SU-DHL-6 (cell line): ENCODE measurements around the gene IGFBPL1.

Experiments
- EZH2phosphoT487 ChIP-seq: fragments of 200-600 bp; sonication (generic), shearing (Covaris generic); conservative IDR thresholded peaks from 2 replicates; pipeline ENCODE4 v1.6.1; 2018; ENCODE audit warnings: mild to moderate bottlenecking, antibody characterized with exemption, low read length, moderate library complexity, mixed read lengths
- TF ChIP-seq, protein P1 (sequence below): fragments of 200-600 bp; sonication (generic); IDR thresholded peaks from one replicate; pipeline ENCODE4 v1.5.1; 2017; ENCODE audit warnings: antibody characterized with exemption, mild to moderate bottlenecking, low read length, moderate library complexity; ENCODE audit not compliant: insufficient read depth, poor library complexity, severe bottlenecking

GRCh38 chr9:38442473-38443096 is 18.3 kb upstream of the IGFBPL1 start:
- TF ChIP-seq EZH2phosphoT487: no peak
- TF ChIP-seq, protein P1, sequence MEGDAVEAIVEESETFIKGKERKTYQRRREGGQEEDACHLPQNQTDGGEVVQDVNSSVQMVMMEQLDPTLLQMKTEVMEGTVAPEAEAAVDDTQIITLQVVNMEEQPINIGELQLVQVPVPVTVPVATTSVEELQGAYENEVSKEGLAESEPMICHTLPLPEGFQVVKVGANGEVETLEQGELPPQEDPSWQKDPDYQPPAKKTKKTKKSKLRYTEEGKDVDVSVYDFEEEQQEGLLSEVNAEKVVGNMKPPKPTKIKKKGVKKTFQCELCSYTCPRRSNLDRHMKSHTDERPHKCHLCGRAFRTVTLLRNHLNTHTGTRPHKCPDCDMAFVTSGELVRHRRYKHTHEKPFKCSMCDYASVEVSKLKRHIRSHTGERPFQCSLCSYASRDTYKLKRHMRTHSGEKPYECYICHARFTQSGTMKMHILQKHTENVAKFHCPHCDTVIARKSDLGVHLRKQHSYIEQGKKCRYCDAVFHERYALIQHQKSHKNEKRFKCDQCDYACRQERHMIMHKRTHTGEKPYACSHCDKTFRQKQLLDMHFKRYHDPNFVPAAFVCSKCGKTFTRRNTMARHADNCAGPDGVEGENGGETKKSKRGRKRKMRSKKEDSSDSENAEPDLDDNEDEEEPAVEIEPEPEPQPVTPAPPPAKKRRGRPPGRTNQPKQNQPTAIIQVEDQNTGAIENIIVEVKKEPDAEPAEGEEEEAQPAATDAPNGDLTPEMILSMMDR: no peak
